GM21381 (cell line): ENCODE data around the gene C11orf58.

ENCODE experiments used
- ATAC-seq: cut with Tn5 transposase; IDR thresholded peaks from one replicate; pipeline ENCODE4 v1.9.1; 2021; ENCODE audit warnings: mild to moderate bottlenecking, moderate library complexity; ENCODE audit not compliant: unreplicated experiment

Gene C11orf58

DNA sequence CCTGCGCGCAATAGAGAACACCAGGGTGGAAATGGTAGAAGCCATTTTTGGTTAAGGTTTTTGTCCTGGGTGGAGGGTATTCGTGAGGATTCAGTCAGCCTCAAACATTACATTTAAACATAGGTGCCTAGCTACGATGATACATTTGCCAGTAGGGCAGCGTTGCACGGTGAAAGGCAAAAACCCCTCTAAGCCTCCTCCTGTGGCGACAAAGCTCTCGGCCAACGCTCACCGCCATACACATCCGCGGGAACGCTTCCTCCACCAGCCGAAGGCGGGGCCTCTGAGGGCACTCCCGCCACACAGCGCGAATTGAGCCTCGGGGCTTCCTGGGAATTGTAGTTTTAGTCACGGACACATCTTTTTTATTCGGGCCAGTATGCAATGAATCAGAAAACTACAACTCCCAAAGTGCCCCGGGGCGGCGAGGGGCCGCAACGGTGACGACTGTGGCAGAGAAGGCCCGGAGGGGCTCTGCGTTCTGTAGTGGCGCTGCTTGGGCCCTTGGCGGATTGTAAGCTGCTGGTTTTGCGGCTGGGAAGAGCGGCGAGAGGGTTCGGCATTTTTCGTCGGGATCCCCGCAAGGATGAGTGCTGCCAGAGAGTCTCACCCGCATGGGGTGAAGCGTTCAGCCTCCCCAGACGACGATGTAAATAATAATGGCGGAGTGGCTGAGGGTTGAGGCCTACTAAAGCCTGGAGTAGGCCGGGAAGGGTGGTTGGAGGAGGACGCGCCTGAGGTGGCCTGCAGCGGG, at the start of gene C11orf58:
Gene C11orf58 (plus strand): TSS at position 455 of the 754 bp plus-strand sequence. CDS start 132 bp downstream, at position 587.
- ATAC-seq = peak; percentile 98

DNA sequence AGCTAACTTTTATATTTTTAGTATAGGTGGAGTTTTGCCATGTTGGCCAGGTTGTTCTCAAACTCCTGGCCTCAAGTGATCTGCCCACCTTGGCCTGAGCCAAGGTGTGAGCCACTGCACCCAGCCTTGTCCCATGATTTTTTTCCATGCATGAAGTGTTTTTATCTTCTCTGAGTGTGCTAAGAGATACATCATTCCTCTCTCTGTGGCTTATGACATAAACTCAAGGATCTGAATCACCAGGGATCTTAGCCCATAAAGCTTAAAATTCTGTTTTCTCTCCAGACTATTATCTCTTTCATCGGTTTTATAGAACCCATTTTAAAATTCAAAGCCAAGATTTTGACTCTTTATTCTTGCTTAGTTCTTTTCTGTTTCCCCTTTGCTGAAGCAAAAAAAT, 48.4 kb upstream of the C11orf58 start:
- no peak for ATAC-seq

DNA sequence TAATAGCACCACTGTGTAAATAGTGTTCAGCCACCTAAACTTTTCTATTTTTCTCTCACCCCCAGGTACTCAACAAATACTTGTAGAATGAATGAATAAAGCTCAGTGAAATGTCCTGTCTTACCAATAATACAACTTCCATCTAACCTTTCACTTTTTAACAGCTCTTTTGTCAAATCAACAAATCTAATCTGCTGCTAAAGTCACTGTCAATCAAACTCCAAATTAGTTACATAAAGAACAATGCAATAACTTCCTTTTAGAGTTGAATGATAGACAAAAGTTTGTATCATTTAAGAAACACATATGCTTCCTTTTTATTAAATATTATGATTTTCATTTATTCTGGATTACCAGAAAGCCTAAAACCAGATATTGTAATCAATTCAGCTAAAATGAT, 34.7 kb upstream of the C11orf58 start:
- ATAC-seq = no peak

DNA sequence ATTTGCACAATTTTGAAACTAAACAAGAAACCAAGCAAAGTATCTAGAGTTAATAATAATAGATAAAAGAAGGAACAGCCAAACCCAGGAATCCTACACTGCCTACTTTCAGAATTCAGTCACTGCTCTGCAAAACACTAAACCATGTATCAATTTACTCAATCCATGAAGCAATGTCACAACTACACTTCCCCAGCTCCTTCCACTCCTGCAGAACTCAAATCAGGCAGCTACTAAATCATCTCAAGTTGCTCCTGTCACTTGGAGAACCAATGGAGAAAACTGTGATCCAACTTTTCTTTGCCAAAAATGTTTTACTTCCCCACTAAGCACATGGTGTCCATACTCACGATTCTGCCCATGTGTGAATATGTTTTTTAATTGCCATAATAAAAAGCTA, 24.9 kb upstream of the C11orf58 start:
- no peak for ATAC-seq

DNA sequence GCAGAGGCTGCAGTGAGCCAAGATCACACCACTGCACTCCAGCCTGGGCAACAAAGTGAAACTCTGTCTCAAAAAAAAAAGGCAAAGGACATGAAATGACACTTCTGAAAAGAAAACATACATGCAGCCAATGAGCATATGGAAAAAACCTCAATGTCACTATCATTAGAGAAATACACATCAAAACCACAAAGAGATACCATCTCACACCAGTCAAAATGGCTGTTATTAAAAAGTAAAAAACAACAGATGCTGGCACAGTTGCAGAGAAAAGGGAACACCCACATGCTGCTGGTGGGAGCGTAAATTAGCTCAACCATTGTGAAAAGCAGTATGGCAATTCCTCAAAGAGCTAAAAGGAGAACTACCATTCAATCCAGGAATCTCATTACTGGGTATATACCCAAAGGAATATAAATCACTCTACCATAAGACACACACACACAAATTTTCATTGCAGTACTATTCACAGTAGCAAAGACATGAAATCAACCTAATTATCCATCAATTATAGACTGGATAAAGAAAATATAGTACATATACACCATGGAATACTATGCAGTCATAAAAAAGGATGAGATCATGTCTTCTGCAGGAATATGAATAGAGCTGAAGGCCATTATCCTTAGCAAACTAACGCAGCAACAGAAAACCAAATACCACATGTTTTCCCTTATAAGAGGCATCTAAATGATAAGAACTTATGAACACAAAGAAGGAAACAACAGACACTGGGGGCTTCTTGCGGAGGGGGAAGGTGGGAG, 15.7 kb upstream of the C11orf58 start:
- ATAC-seq = no peak

DNA sequence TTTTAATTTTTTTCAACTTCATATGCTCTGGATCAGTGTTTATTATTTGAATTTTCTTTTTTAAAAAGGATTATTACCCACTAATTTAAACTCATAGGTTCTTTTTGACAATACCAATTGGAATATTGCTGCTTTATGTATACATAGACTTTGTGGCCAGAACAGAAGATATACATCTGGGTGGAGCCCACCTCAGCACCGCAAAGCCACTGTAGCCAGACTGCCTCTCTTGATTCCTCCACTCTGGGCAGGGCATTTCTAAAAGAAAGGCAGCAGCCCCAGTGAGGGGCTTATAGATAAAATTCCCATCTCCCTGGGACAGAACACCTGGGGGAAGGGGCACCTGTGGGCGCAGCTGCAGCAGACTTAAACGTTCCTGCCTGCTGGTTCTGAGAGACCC, 10.6 kb upstream of the C11orf58 start:
- ATAC-seq = no peak

DNA sequence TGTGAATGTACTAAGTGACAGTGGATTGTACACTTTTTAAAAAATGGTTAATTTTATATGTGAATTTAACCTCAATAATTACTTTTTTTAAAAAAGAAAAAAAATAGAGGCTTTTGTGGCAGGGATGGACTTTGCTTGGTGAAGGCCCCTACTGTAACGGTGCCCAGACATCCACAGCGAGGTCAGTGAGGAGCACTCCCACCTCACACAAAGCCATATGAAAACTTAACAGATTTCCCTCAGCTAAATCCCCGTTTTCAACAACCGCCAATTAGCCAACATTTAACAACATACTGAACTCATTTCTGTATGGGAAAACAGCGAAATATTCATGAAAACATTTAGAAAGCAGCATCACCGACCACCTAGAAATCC, 642 bp upstream of the C11orf58 start:
- peak; percentile 8 for ATAC-seq

DNA sequence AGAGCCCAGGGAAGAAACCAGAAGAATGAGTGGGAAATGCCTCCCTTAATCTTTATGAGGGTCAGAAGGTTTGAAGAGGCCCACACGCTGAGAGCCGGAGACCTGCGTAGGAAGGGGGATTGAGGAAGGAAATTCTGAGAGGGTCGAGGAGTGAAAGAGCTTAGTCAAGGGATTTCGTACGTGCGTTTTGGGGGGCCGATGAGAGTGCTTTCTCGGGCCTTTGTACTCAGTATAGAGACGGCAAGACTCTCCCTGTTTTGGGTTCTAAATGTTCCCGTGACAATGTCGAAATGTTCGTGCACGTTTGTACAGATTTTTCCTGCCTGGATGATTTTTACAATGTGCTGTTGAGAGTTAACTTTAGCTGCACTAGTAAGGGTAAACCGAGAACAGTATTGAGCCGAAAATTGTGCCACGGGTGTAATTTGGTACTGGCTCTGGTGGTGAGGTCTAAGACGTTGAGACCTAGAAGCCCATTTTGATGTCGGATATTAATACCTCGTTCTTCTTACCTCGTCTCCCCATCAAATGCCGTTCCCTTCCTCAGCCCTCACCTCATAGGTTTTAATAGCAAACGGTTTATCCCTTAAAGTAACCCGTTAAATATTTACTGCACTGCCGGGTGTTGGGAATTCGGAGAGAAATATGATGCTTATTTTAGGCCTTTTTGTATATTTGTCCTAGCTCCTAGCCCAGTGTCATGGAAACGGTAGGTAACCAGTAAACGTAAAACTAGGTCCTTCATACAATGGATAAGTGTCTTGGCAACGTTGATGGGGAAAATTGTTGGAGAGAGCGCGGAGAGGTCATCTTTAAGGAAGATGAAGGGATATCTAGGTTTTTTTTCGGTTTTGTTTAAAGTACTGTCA, 734 bp downstream of the C11orf58 start:
- ATAC-seq = no peak

DNA sequence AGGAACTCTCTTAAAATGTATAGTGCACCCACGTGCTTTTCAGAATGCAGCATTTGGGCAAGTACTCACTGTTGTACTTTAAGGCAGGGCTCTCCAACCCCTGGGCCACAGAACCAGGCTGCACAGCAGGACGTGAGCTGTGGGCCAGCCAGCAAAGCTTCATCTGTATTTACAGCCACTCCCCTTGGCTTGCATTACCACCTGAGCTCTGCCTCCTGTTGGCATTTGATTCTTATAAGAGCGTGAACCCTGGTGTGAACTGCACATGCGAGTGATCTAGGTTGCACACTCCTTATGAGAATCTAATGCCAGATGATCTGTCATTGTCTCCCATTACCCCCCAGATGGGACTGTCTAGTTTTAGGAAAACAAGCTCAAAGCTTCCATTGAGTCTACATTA, 3.0 kb downstream of the C11orf58 start:
- ATAC-seq = no peak

DNA sequence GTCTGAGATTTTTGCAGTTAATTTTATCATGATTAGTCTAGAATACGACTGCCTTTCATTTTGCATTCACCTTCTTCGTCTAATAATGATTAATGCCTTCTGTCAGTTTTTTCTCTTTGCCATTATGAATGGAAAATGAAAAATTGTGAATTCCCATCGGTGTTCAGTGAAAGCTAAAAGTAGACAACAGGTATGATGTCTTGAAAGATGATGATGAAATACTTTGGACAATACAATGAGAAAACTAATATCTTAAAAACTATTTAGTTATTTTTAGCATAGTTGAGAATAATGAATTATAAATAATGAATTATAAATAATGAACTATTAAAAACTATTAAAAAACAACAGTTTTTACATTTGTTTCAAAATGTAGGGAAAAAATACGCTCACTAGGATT, 5.0 kb downstream of the C11orf58 start:
- no peak for ATAC-seq

DNA sequence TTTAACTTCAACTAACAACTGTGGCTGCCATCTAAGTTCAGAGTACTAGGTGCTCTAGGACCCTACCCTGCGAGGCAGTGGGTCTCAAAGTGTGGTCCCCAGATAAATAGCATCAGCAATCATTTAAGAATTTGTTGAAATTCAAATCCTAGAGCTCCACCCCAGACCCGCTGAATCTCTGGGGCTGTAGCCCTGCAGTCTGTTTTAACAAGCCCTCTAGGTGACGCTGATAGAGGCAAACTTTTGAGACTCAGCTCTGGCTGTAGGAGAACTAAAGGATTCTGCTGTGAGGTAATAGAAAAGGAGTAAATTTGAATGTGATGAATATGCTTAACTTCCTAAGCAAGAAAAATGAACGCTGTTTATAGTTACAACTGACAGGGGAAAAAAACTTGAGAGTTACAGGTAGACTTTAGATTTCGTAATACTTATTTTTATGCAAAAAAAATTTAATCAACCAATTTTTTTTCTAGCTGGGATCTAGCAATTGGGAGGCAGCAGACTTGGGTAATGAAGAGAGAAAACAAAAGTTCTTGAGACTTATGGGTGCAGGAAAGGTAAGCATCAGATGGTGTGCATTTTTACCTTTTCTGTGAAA, 5.8 kb downstream of the C11orf58 start:
- no peak for ATAC-seq

DNA sequence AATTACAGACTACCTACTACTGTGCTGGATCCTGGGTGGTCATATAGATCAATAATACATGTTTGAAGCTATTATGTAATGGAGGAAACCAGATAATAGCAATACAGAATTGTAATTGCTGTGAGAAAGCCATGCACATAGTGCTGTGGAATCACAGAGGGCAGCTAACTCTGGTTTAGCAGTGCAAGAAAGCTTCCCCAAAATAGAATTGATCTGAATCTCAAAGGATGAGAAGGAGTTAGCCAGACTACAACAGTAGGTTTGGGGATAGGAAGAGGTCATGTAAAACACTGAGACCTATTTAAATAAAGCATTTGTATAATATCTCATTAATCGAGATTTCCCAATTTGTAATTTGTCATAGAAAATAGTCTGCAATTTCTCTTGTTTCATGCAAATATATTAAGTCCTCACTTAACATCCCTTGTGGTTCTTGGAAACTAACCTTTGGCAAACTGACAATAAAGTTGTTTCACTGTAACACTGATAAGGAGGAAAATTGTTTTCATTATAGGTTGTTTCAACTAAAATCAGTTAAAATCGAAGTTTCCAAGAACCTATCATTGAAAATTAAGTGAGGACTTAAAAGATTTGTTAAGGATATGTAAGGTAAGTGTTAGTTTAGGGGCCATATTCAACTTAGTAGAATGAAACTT, 7.6 kb downstream of the C11orf58 start:
- ATAC-seq = no peak

DNA sequence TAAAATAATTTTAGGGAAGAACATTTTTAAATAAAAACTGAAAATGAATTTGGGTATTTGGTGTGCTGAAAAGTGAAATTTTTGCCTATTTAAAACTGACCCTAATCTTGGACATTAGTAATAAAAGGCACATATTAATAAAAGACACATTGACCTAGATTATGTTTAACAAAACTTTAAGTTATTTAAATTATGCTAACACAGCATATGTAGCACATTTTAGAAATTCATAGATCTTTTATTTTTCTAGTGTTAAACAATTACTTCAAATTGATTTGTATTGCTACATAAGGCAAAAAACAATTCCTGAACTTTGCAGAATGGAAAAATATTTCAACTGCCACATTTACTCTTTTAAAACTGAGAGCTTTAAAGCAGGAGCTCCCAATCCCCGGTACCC, 10.6 kb downstream of the C11orf58 start:
- no peak for ATAC-seq

DNA sequence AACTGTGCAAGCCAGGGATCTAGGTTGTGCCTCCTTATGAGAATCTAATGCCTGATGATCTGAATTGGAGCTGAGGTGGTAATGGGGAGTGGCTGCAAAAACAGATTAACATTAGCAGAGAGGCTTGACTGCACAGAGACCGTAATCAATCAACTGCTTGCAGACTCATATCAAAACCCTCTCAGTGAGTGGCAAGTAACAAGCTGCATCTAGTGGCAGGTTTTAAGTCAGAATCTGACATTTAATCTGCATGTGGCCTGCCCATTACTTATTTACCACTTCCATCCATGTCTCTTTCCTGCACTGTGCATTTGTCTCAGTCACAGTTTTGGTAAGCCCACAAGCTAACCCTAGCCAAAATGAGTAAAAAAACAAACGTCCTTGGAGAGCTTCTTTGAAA, 11.2 kb downstream of the C11orf58 start:
- no peak for ATAC-seq

DNA sequence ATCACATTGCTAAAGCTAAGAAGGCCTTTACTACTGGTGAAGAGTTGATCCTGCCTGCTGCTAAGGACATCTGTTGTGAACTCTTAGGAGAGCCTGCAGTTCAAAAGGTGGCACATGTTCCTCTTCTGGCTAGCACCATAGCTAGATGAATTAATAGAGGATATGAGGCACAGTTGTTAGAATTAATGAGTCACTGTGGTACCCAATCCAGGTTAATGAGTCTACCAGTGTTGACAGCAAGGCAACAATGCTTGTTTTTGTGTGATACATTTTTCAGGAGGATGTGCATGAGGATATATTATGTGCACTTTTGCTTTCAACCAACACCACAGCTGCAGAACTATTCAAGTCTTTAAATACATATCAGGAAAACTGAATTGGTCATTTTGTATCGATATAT, 12.0 kb downstream of the C11orf58 start:
- ATAC-seq = peak; percentile 47

DNA sequence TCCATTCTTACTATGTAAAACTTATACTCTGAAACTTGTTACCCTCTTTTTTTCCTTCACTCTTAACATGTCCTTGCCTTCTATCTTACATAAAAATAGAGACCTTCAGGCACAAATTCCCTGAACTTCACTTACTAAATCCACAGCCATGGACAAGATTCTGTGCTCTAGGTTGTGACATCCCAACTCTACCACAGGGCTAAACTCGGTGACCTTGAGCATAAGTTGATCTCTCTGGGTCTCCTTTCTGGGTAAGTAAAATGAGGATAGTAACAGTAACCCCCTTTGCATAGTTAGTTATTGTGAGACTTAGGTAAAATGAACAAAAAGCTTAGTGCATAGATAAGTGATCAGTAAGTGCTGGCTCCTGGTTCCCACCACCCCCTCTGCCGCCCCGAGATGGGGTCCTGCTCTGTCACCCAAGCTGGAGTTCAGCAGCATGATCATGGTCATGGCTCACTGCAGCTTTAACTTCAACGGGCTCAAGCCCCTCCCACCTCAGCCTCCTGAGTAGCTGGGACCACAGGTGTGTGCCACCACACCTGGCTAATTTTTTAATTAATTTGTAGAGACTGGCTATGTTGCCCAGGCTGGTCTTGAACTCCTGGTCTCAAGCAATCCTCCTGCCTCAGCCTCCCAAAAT, 20.1 kb downstream of the C11orf58 start:
- ATAC-seq = no peak

DNA sequence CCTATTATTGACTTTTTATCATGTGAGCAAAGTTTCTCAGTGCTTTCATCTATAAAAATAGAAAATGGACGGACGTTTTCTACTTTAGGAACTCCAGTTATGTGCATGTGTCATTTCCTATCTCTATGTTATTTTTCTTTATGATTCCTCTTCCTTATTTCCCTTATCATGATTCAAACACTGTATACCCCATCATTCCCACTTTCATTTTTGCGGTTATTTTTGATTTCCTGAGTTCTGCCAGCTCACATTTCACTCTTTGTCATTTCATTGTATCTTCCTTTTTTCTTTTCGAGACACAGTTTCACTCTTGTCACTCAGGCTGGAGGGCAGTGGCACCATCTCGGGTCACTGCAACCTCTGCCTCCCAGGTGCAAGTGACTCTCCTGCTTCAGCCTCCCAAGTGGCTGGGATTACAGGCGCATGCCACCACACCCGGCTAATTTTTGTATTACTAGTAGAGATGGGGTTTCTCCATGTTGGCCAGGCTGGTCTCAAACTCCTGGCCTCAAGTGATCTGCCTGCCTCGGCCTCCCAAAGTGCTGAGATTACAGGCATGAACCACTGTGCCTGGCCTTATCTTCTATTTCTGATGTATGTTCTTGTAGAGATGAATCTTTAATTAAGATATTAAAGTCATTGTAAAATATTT, 21.5 kb downstream of the C11orf58 start:
- ATAC-seq = no peak

DNA sequence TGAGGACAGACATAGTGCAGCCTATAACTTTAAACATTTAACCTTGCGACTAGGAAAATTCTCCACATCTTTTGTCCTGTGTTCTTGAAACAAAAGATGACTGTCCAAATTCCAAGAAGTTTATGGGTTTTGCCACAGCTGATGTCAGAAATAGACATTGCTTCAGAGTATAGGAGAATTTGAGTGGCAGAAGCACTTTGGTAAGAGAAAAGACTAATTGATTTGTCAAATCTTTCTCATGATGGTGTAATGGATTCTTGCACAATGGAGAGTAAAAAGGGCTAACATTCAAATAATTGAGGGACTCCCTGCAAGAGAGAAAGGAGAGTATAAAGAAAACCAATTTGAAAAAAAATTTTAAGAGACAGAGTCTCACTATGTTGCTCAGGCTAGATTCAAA, 25.3 kb downstream of the C11orf58 start:
- no peak for ATAC-seq

DNA sequence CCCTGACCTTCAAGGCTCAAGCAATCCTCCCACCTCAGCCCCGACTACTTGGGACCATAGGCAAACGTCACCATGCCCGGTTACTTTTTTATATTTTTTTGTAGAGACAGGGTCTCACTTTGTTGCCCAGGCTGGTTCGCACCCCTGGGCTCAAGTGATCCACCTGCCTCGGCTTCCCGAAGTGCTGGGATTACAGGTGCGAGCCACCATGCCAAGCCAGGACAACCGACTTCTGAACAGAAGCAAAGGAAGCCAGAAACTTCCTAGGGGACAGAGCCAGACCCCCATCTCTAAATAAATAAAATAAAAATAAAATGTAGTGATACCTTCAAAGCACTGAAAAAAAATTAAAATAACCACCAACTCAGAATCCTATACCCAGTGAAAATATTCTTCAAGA, 26.4 kb downstream of the C11orf58 start:
- no peak for ATAC-seq

DNA sequence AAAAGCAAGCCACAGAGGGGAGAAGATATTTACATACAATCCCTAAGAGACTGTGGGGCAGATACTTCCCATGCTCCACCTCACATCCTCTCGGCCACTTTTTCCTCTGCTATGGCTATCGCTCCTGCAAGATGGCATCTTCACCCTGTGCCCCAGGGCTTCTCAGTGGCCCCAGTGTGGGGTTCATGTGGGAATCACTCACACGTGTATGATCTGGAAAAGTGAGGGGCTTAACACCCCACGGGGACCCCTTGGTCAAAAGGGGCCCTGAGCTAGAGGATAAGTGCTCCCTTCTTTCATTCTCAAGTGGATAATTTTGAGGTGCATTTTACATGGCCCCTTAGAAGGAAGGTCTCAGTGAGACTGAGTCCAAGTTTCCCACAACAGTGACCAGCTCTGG, 28.7 kb downstream of the C11orf58 start:
- ATAC-seq = no peak
